ENCODE results near the gene COQ7.

The COQ7 gene

DNA sequence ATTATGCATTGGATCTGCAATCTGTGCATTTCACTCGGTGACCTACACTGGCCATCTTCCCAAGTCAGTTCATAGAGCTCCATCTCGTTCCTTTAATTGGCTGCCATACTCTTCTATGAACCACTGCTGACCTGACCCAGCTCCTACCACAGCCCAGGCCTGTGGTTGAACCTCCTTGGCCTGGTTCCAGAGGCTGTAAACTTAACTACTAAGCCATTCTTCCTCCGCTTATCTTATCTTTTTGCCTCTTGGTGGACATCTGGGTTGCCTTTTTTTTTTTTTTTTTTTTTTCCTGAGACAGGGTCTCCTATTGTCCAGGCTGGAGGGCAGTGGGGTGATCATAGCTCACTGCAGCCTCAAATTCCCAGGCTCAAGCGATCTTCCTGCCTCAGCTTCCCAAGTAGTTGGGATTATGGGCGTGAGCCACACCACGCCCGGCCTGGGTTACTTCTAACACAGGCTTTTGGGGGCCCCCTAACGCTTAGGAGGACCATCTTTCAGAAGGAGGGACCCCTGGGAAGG is 18.3 kb downstream of the COQ7 start:
- TF ChIP-seq, protein P1, sequence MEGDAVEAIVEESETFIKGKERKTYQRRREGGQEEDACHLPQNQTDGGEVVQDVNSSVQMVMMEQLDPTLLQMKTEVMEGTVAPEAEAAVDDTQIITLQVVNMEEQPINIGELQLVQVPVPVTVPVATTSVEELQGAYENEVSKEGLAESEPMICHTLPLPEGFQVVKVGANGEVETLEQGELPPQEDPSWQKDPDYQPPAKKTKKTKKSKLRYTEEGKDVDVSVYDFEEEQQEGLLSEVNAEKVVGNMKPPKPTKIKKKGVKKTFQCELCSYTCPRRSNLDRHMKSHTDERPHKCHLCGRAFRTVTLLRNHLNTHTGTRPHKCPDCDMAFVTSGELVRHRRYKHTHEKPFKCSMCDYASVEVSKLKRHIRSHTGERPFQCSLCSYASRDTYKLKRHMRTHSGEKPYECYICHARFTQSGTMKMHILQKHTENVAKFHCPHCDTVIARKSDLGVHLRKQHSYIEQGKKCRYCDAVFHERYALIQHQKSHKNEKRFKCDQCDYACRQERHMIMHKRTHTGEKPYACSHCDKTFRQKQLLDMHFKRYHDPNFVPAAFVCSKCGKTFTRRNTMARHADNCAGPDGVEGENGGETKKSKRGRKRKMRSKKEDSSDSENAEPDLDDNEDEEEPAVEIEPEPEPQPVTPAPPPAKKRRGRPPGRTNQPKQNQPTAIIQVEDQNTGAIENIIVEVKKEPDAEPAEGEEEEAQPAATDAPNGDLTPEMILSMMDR (IDR thresholded peaks at IDR 0.05; ENCODE audit: borderline replicate concordance, insufficient read depth, low read depth, low read length) = no peak

DNA sequence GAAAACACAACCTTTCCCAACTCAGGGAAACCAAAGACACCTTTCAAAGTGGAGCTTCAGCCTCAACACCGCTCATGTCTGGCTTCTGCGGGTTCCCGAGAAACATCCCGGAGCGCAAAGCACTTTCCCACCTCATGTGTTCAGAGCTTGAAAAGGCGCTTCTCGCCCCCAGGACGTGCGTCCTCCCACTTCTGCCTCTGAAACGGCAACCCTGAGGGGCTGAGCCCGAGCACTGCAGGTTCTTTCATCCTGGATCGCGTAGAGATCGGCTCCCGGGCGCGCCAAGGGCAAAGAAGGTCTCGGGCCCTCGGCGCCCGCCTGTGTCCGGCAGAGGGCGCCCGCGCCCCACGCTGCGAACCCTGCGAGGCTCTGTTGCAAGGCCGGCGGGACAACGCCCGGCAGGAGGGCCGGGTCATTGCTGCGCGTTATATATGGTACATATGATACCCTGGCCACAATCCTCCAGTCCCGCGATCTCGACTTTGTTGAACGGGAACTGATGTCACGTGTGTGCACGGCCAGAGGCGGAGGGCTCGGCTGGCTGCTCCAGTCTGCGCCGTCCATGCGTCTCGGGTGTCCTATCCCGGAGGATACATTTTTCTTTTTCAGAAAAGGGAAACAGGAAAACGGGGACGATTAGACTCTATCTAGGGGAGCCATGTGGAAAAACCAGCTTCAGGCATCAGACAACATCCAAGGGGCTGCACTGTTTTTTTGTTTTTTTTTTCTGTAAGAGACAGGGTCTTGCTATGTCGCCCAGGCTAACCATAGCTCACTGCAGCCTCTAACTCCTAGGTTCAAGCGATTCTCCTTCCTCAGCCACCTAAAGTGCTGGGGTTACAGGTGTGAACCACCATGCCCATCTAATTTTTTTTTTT is 19.1 kb downstream of the COQ7 start:
- no peak overlapping the region for H3K4me3 ChIP-seq (ENCODE audit: low read depth, low read length)
- TF ChIP-seq, protein P1 (IDR thresholded peaks at IDR 0.05; ENCODE audit: borderline replicate concordance, insufficient read depth, low read depth, low read length) = peak; percentile 97

More for the DNA sequence above, 18.3 kb downstream of the COQ7 start:
- no peak overlapping the region for H3K4me3 ChIP-seq (ENCODE audit: low read depth, low read length)

DNA sequence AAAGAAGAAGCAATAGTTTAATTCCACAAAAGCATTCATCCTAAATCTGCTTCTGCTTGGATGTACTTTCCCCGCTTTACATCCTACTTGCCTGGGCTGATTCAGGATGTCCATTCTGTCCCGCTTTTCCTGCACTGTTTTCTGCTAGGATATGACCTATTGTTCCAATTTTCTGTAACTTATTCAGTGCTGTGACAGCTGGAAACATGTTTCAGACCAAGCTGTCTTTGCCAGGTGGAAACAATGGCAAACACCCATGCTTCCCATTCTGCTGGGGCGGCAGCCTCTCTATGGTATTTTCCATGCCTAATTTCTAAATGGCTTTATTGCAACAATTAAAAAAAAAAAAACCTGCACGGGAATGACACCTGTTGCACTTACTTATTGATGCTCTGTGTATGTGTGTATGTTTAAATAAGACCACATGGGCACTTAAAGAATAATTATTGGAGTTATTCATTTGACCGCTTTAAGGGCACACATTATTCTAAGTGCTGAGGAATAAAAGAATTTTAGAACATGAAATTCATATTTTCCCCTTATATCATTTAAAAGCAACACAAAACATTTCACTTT is 21.0 kb downstream of the COQ7 start:
- no peak overlapping the region for H3K4me3 ChIP-seq (ENCODE audit: low read depth, low read length)
- TF ChIP-seq, protein P1 (IDR thresholded peaks at IDR 0.05; ENCODE audit: borderline replicate concordance, insufficient read depth, low read depth, low read length) = no peak

DNA sequence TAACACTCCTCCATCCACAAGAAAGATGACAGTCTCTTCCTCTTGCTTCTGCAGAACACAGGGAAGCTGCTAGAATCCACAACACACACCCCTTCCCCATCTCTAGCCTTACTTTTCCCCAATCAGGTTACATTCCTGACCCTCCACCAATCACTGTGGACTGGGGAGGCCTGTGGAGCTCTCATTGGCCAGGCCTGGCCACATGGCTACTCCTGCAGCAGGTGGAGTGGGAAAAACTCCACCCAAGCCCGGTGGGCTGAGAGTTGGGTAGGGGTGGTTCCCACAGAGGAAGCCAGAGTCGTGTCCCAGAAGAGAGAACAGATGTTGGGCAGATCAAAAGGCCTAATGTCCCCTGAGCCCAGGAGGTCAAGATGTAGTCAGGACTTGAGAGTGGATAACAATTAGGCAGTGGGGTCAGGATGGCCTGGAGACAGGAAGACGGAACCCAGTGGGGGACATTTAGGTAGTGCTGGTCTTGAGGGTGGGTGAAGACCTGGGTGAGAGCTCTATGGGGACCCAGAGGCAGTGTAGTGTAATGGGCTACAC is 22.1 kb downstream of the COQ7 start:
- H3K4me3 ChIP-seq (ENCODE audit: low read depth, low read length) = no peak overlapping the region
- TF ChIP-seq, protein P1 (IDR thresholded peaks at IDR 0.05; ENCODE audit: borderline replicate concordance, insufficient read depth, low read depth, low read length) = no peak

DNA sequence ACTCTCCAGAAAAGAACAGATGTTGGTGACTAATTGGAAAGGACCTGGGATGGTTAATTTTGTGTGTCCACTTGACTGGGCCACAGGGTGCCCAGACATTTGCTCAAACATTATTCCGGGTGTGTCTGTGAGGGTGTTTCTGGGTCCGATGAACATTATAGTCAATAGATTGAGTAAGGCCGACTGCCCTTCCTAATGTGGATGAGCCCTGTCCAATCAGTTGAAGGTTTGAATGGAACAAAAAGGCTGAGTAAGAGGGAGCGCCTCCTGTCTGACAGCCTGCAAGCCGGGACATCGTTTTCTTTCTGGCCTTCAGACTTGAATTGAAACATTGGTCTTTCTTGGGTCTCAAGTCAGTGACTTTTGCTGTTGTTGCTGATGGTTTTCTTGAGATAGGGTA is 23.5 kb downstream of the COQ7 start:
- TF ChIP-seq, protein P1 (IDR thresholded peaks at IDR 0.05; ENCODE audit: borderline replicate concordance, insufficient read depth, low read depth, low read length) = no peak
- no peak overlapping the region for H3K4me3 ChIP-seq (ENCODE audit: low read depth, low read length)

DNA sequence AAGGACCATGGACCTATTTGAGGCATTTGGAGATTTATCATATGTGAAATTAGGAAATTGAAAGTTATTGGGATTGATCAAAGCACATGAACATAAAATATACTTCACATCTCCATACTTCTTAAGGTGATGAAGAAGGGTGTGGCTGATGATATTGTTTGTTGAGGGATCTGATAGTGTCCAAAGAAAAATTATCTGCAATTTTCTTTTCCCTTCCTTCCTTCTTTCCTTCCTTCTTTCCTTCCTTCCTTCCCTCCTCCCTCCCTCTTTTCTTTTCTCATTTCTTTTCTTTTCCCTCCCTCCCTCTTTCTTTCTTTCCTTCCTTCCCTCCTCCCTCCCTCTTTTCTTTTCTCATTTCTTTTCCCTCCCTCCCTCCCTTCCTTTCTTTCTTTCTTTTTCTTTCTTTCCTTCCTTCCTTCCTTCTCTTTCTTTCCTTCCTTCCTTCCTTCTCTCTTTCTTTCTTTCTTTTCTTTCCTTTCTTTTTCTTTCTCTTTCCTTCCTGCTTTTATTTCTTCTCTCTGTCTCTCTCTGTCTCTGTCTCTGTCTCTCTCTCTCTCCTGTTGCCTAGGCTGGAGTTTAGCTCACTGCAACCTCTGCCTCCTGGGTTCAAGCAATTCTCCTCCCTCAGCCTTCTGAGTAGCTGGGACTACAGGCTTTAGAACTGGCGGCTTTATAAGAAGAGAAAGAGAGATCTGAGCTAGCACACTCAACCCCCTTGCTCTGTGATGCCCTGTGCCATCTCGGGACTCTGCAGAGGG is 25.4 kb downstream of the COQ7 start:
- H3K4me3 ChIP-seq (ENCODE audit: low read depth, low read length) = no peak overlapping the region
- TF ChIP-seq, protein P1 (IDR thresholded peaks at IDR 0.05; ENCODE audit: borderline replicate concordance, insufficient read depth, low read depth, low read length) = no peak

All from GM12875 (cell line).